ENCODE results near the gene IFT25.

IFT25 gene

DNA sequence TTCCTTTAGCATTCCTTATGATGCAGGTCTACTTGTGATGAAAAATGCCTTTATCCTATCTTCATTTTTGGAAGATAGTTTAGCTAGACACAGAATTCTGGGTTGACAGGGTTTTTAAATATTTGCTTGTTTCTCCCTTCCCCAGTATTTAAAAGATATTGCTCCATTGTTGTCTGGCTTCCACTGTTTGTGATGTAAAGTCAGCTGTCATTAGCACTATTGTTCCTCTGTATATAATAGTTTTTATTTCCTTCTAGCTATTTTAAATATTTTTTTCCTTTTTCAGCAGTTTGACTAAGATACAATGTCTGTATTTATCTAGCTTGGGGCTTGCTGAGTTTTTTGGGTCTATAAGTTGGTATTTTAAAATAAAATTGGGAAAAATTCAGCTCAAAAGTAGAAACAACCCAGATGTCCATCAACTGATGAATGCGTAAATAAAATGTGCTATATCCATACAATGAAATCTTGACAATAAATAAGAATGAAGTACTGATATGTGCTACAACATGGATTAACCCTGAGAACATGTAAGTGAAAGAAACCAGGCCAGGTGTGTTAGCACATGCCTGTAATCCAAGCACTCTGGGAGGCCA lies 11.2 kb downstream of the IFT25 start:
- H3K9ac ChIP-seq = no peak overlapping the region
- no peaks in the 10 kb centered on the region for H4K20me1 ChIP-seq
- no peaks in the 10 kb centered on the region for H3K4me1 ChIP-seq

GRCh38 chr1:53931523-53931922 lies 14.0 kb downstream of the IFT25 start:
- no peak for TF ChIP-seq Cebpa-rat (IDR thresholded peaks at IDR 0.05)
- H3K27ac ChIP-seq = no peak overlapping the region
- peaks cover 82% of the 10 kb centered on the region for H3K36me3 ChIP-seq
- H3K4me1 ChIP-seq = peaks cover 6% of the 10 kb centered on the region
- H3K4me2 ChIP-seq = no peak overlapping the region
- H3K9ac ChIP-seq = no peak overlapping the region
- no peaks in the 10 kb centered on the region for H3K27me3 ChIP-seq
- peaks cover 32% of the 10 kb centered on the region for H3K9me3 ChIP-seq
- H4K20me1 ChIP-seq = no peaks in the 10 kb centered on the region
- H3K4me3 ChIP-seq = no peak overlapping the region

More for the DNA sequence above, 11.2 kb downstream of the IFT25 start:
- Histone ChIP-seq H3K9me3 (peaks cover 32% of the 10 kb centered on the region), H3K27me3 (no peaks in the 10 kb centered on the region), H3K4me2 (no peak overlapping the region), H3K27ac (no peak overlapping the region), H3K36me3 (peaks cover 81% of the 10 kb centered on the region), H3K4me3 (no peak overlapping the region)
- no peak for TF ChIP-seq Cebpa-rat (IDR thresholded peaks at IDR 0.05)

DNA sequence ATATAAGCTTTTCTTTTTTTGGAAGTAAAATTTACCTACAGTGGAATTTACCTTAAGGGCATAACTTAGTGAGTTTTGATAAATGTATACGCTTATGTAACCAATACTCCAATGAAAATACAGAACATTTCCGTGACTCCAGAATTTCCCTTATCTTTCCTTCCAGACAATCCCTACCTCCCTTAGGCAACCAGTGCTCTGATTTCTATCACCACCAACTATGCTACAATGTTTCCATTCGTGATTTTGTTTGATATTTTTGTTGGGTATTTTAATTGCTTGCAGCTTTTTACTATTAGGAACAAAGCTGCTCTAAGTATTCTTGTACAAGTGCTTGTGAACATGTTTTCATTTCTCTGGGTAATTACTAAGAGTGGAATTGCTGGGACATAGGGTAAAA lies 14.6 kb downstream of the IFT25 start:
- Histone ChIP-seq H3K4me3 (no peak overlapping the region), H3K27me3 (no peaks in the 10 kb centered on the region), H3K27ac (no peak overlapping the region), H3K9ac (no peak overlapping the region), H4K20me1 (no peaks in the 10 kb centered on the region), H3K36me3 (peaks cover 81% of the 10 kb centered on the region), H3K4me1 (peaks cover 6% of the 10 kb centered on the region), H3K4me2 (no peak overlapping the region), H3K9me3 (peaks cover 32% of the 10 kb centered on the region)
- TF ChIP-seq Cebpa-rat (IDR thresholded peaks at IDR 0.05) = no peak

GRCh38 chr1:53929246-53929960 lies 16.1 kb downstream of the IFT25 start:
- Histone ChIP-seq H3K27me3 (no peaks in the 10 kb centered on the region), H4K20me1 (no peaks in the 10 kb centered on the region), H3K4me1 (peaks cover 6% of the 10 kb centered on the region), H3K9ac (no peak overlapping the region), H3K4me3 (no peak overlapping the region), H3K27ac (no peak overlapping the region), H3K9me3 (peaks cover 21% of the 10 kb centered on the region), H3K36me3 (peaks cover 72% of the 10 kb centered on the region), H3K4me2 (no peak overlapping the region)
- TF ChIP-seq Cebpa-rat (IDR thresholded peaks at IDR 0.05) = no peak

DNA sequence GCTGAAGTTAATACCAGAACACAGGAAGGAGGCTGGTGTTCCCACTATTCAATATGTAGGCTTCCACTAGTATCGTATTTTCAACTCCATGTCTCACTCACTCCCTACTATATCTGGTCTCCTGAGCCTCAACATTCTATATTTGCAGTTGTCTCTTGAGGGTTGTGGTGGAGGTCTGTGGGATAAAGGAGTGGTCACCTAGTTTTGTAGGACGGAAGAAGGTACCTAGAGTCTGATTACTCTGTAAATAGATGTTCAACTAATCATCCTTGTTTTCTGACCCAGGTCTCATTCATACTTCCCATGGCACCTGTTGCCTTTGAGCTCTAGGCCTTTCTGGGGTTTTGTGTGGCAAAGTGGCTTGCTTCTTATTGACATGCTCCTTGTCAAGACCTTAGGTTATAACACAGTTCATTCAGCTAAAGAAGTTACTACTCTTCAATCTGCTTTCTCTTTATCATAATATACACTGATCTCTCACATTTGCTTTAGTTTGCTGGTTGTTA lies 18.1 kb downstream of the IFT25 start:
- H3K36me3 ChIP-seq = peaks cover 66% of the 10 kb centered on the region
- TF ChIP-seq Cebpa-rat (IDR thresholded peaks at IDR 0.05) = no peak

GRCh38 chr1:53919675-53920066 lies 25.8 kb downstream of the IFT25 start:
- Histone ChIP-seq H3K4me3 (no peak overlapping the region), H4K20me1 (no peaks in the 10 kb centered on the region), H3K9me3 (no peaks in the 10 kb centered on the region), H3K4me1 (no peaks in the 10 kb centered on the region), H3K27ac (no peak overlapping the region), H3K36me3 (peaks cover 56% of the 10 kb centered on the region), H3K9ac (no peak overlapping the region), H3K4me2 (no peak overlapping the region), H3K27me3 (no peaks in the 10 kb centered on the region)
- TF ChIP-seq Cebpa-rat (IDR thresholded peaks at IDR 0.05) = no peak

More for the DNA sequence above, 18.1 kb downstream of the IFT25 start:
- Histone ChIP-seq H4K20me1 (no peaks in the 10 kb centered on the region), H3K4me1 (peaks cover 6% of the 10 kb centered on the region), H3K4me3 (no peak overlapping the region), H3K27me3 (no peaks in the 10 kb centered on the region), H3K9me3 (peaks cover 7% of the 10 kb centered on the region), H3K27ac (no peak overlapping the region), H3K9ac (no peak overlapping the region), H3K4me2 (peak overlapping the region; percentile 31; the same call in 1 of the 2 replicates)

DNA sequence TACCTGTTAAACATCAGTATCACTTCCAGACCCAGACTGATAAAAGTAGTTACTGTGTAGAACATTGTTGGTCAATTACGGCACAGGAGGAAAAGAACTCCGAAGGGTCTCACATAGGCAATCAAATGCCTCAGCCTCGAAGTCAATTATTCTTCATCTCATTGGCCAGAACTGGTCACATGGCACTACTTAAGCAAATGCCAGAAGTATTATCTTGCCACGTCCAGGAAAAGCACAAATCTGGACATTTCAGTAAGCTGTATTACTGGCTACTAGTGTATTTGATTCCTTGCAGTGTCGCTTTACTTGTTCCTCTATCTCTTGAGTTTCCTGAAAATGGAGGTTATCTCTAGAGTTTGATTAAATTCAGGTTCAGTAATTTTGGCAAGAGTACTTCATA lies 27.2 kb downstream of the IFT25 start:
- Histone ChIP-seq H3K4me2 (no peak overlapping the region), H4K20me1 (no peaks in the 10 kb centered on the region), H3K4me3 (no peak overlapping the region), H3K4me1 (no peaks in the 10 kb centered on the region), H3K27me3 (no peaks in the 10 kb centered on the region), H3K9me3 (no peaks in the 10 kb centered on the region), H3K27ac (no peak overlapping the region), H3K9ac (no peak overlapping the region), H3K36me3 (peaks cover 60% of the 10 kb centered on the region)
- TF ChIP-seq Cebpa-rat (IDR thresholded peaks at IDR 0.05) = no peak

DNA sequence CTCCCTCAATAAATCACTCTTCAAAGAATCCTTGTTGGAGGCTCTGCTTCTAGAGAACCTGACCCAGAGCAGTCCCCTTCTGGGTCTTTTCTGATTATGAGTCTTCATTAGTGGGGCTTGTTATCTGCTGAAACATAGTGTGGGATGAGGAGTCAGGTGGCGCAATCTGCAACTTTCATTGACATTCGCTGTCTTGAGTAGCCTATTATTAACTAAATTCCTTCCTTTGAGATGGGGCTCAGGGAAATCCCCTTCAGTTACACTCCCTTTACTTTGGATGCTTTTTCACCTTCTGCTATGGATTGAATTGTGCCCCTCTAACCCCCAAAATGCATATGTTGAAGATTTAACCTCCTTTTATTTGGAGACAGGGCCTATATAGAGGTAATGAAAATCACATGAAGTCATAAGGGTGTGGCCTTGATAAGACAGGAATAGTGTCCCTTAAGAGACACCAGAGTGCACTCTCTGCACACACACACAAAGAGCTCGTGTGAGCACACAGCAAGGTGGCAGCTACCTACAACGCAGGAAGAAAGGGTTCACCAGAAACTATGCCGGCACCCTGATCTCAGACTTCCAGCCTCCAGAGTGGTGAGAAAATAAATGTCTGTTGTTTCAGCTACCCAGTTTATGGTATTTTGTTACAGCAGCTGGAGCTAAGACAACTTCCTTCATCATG lies 32.0 kb downstream of the IFT25 start:
- Histone ChIP-seq H3K27ac (no peak overlapping the region), H3K4me3 (no peak overlapping the region), H3K9ac (no peak overlapping the region), H3K9me3 (no peaks in the 10 kb centered on the region), H3K4me2 (no peak overlapping the region), H3K4me1 (no peaks in the 10 kb centered on the region), H3K27me3 (no peaks in the 10 kb centered on the region), H4K20me1 (no peaks in the 10 kb centered on the region), H3K36me3 (peaks cover 31% of the 10 kb centered on the region)
- TF ChIP-seq Cebpa-rat (IDR thresholded peaks at IDR 0.05) = no peak

DNA sequence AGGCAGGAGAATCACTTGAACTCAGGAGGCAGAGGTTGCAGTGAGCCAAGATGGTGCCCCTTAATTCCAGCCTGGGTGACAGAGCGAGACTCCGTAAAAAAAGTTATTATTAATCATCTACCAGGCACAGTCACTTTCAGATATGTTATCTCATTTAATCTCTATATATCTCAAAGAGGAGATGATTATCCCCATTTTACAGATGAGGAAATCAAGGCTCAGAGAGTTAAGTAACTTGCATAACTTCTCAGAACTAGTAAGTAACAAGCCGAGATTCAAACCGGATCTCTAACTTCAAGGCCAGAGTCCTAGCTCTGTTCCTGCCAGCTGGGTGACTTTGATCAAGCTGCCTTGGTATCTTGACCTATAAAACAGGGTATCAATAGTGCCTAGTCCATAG lies 34.1 kb downstream of the IFT25 start:
- no peaks in the 10 kb centered on the region for H3K4me1 ChIP-seq
- no peaks in the 10 kb centered on the region for H3K9me3 ChIP-seq
- no peak overlapping the region for H3K27ac ChIP-seq
- no peak for TF ChIP-seq Cebpa-rat (IDR thresholded peaks at IDR 0.05)
- no peak overlapping the region for H3K4me3 ChIP-seq
- H3K9ac ChIP-seq = no peak overlapping the region
- peaks cover 18% of the 10 kb centered on the region for H3K36me3 ChIP-seq
- no peak overlapping the region for H3K4me2 ChIP-seq
- H4K20me1 ChIP-seq = no peaks in the 10 kb centered on the region
- H3K27me3 ChIP-seq = no peaks in the 10 kb centered on the region

DNA sequence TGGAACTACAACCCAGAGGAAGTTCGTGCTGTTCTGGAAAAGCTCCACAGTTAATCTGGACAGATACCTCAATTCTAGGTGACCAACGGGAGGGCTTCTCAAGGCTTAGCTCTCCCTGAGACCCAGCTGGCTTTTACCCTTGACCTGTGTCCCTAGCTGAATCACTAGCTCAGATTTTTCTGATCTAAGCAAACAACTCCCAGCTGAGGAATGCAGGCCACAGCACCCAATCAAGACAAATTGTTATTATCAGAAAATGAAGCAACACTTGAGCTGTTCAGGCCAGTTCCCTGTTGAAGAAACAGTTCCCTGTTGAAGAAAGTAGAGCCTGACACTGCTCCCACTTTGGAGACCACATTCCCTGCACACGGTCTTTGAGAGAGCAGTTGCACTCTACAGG lies 35.6 kb downstream of the IFT25 start:
- H3K36me3 ChIP-seq = peaks cover 18% of the 10 kb centered on the region
- no peaks in the 10 kb centered on the region for H3K9me3 ChIP-seq
- no peak for TF ChIP-seq Cebpa-rat (IDR thresholded peaks at IDR 0.05)
- H3K4me2 ChIP-seq = no peak overlapping the region
- H3K27ac ChIP-seq = no peak overlapping the region
- no peak overlapping the region for H3K4me3 ChIP-seq
- H3K9ac ChIP-seq = no peak overlapping the region
- H4K20me1 ChIP-seq = no peaks in the 10 kb centered on the region
- no peaks in the 10 kb centered on the region for H3K4me1 ChIP-seq
- no peaks in the 10 kb centered on the region for H3K27me3 ChIP-seq
